ENCODE measurements around the gene CAMK2N2. TPM values are rescaled to one million over a fixed set of nuclear protein-coding genes. Genes with fewer than 3 reads are reported as not detected.

The CAMK2N2 gene
- total RNA-seq, 4 donors from 2014 or later: not detected

DNA sequence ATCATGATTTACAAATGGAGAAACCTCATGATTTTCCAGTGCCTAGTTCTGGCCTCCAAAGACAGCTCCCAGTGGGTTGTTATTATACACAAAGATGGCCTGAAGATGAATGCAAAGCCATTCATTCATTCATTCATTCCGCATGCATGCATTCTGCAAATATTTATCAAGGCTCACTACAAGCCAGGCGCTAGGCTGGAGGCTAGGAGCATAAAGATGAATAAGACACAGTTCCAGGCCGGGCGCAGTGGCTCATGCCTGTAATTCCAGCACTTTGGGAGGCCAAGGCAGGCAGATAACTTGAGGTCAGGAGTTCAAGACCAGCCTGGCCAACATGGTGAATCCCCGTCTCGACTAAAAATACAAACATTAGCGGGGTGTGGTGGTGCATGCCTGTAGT, 35.3 kb upstream of the CAMK2N2 start:
- H3K36me3 ChIP-seq: peaks cover 0 to 12% (median 4%) of the 10 kb centered on the region in 4 donors
- WGBS, 2 donors (ENCODE audit: low coverage in 1 of 2): 60 to 79% methylated on average over 2 to 7 of the region's 7 CpGs
- no peak for DNase-seq
- H3K9me3 ChIP-seq: no peaks in the 10 kb centered on the region
- TF ChIP-seq POLR2AphosphoS5 (IDR thresholded peaks at IDR 0.05): no peak
- TF ChIP-seq, protein P1, sequence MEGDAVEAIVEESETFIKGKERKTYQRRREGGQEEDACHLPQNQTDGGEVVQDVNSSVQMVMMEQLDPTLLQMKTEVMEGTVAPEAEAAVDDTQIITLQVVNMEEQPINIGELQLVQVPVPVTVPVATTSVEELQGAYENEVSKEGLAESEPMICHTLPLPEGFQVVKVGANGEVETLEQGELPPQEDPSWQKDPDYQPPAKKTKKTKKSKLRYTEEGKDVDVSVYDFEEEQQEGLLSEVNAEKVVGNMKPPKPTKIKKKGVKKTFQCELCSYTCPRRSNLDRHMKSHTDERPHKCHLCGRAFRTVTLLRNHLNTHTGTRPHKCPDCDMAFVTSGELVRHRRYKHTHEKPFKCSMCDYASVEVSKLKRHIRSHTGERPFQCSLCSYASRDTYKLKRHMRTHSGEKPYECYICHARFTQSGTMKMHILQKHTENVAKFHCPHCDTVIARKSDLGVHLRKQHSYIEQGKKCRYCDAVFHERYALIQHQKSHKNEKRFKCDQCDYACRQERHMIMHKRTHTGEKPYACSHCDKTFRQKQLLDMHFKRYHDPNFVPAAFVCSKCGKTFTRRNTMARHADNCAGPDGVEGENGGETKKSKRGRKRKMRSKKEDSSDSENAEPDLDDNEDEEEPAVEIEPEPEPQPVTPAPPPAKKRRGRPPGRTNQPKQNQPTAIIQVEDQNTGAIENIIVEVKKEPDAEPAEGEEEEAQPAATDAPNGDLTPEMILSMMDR (IDR thresholded peaks at IDR 0.05): no peak
- TF ChIP-seq EP300 (IDR thresholded peaks at IDR 0.05; ENCODE audit: low read depth): no peak
- TF ChIP-seq POLR2A (IDR thresholded peaks at IDR 0.05): no peak
- in situ Hi-C loops (cut with MboI; ENCODE audit: low pct_ligation_motif_present in 1 of 4, low pct_unique_long_range_greater_than_20kb in 1 of 4, low sequenced_read_pairs in 3 of 4) (no loop called here), intact Hi-C loops (cut with DNase I; ENCODE audit: low total_unique reads) (no loop called here)
- H3K27me3 ChIP-seq: no peaks in the 10 kb centered on the region
- no peak overlapping the region for H3K27ac ChIP-seq
- peaks cover 7 to 26% (median 12%) of the 10 kb centered on the region in 4 donors for H3K4me1 ChIP-seq
- H3K4me3 ChIP-seq: no peak overlapping the region

DNA sequence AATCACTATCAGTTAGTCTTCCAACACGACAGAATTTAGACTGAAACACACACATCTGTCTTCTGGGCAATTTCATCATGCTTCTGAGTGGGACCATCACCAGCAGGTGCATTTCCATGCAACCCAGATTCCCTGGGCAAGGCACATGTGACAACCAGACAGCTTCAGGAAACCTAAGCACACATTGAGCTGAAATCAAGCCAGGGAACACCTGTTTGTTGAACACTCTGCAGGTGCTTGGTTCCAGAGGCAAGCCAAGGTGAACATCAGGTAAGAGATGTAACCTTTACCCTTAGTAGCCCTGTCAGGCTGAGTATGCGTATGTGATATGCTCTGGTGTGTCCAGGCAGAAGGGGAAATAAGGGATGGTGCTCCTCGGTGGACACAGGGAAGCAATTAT, 34.4 kb upstream of the CAMK2N2 start:
- no peak for DNase-seq
- Histone ChIP-seq H3K4me1 (peaks cover 7 to 25% (median 11%) of the 10 kb centered on the region in 4 donors), H3K27me3 (no peaks in the 10 kb centered on the region), H3K9me3 (no peaks in the 10 kb centered on the region), H3K36me3 (peaks cover 0 to 6% (median under 1%) of the 10 kb centered on the region in 4 donors), H3K27ac (no peak overlapping the region), H3K4me3 (no peak overlapping the region)
- in situ Hi-C loops (cut with MboI; ENCODE audit: low pct_ligation_motif_present in 1 of 4, low pct_unique_long_range_greater_than_20kb in 1 of 4, low sequenced_read_pairs in 3 of 4) (no loop called here), intact Hi-C loops (cut with DNase I; ENCODE audit: low total_unique reads) (no loop called here)
- 30 to 70% methylated on average over 3 of the region's 3 CpGs for WGBS, 2 donors (ENCODE audit: low coverage in 1 of 2)
- TF ChIP-seq POLR2AphosphoS5 (IDR thresholded peaks at IDR 0.05) (no peak), EP300 (IDR thresholded peaks at IDR 0.05; ENCODE audit: low read depth) (no peak), POLR2A (IDR thresholded peaks at IDR 0.05) (no peak)
- TF ChIP-seq, protein P1 (IDR thresholded peaks at IDR 0.05): no peak

DNA sequence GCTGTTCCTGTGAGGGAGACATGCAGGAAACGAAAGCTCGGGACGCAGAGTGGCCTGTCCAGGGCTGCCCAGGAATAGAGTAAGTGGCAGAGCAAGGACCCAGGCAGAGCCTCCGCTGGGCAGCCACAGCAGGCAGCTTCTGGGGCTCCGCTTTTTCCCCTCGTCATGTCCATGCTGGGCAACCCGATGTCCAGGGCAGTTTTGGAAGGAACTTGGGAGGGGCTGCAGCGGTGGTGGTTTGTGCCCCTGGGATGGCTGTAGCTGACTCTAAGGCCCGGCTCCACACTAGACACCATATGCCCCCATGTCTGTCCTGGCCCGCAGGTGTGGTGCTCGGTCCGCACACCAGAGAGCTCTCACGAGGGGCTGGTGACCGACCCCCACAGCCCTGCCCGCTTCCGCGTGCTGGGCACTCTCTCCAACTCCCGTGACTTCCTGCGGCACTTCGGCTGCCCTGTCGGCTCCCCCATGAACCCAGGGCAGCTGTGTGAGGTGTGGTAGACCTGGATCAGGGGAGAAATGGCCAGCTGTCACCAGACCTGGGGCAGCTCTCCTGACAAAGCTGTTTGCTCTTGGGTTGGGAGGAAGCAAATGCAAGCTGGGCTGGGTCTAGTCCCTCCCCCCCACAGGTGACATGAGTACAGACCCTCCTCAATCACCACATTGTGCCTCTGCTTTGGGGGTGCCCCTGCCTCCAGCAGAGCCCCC, 30.5 kb upstream of the CAMK2N2 start:
- intact Hi-C loops (cut with DNase I; ENCODE audit: low total_unique reads) (no loop called here), in situ Hi-C loops (cut with MboI; ENCODE audit: low pct_ligation_motif_present in 1 of 4, low pct_unique_long_range_greater_than_20kb in 1 of 4, low sequenced_read_pairs in 3 of 4) (no loop called here)
- Histone ChIP-seq H3K4me3 (no peak overlapping the region), H3K27ac (no peak overlapping the region), H3K4me1 (no peaks in the 10 kb centered on the region), H3K36me3 (no peaks in the 10 kb centered on the region), H3K27me3 (peaks cover 11% of the 10 kb centered on the region), H3K9me3 (no peaks in the 10 kb centered on the region)
- TF ChIP-seq, protein P1 (IDR thresholded peaks at IDR 0.05): no peak
- TF ChIP-seq POLR2AphosphoS5 (IDR thresholded peaks at IDR 0.05): no peak
- no peak for TF ChIP-seq EP300 (IDR thresholded peaks at IDR 0.05; ENCODE audit: low read depth)
- TF ChIP-seq POLR2A (IDR thresholded peaks at IDR 0.05): no peak
- DNase-seq: no peak
- 94% methylated on average over 21 of the region's 21 CpGs; no CpG with 5 or more reads in 1 of the 2 donors for WGBS, 2 donors (ENCODE audit: low coverage in 1 of 2)

DNA sequence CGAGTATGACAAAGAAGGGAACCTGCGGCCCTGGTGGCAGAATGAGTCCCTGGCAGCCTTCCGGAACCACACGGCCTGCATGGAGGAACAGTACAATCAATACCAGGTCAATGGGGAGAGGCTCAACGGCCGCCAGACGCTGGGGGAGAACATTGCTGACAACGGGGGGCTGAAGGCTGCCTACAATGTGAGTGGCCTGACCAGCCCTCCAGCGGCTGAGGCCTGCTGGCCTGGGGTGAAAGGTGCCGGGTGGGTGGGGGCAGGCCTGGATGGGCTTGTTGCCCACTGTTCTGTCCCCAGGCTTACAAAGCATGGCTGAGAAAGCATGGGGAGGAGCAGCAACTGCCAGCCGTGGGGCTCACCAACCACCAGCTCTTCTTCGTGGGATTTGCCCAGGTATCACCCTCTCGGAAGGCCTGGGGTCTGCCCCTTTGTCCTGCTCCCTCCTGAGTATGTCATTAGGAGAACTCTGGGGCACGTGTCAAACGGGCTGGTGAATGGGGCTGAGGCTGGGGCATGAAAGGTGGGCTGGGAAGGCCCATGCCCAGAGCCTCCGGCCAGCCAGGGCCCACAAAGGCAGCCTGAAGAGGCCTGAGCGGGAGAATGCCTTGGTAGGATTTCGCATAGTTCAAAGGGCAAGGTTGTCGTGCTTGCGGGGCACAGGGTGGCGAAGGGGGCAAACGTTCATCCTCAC, 29.8 kb upstream of the CAMK2N2 start:
- intact Hi-C loops (cut with DNase I; ENCODE audit: low total_unique reads): no loop called here
- no peaks in the 10 kb centered on the region for H3K9me3 ChIP-seq
- no peaks in the 10 kb centered on the region for H3K36me3 ChIP-seq
- TF ChIP-seq POLR2A (IDR thresholded peaks at IDR 0.05) (no peak), POLR2AphosphoS5 (IDR thresholded peaks at IDR 0.05) (no peak), EP300 (IDR thresholded peaks at IDR 0.05; ENCODE audit: low read depth) (no peak)
- TF ChIP-seq, protein P1 (IDR thresholded peaks at IDR 0.05): no peak
- H3K4me1 ChIP-seq: no peaks in the 10 kb centered on the region
- 86 to 87% methylated on average over 6 to 21 of the region's 22 CpGs for WGBS, 2 donors (ENCODE audit: low coverage in 1 of 2)
- DNase-seq: no peak
- no peak overlapping the region for H3K4me3 ChIP-seq
- H3K27me3 ChIP-seq: peaks cover 11% of the 10 kb centered on the region
- H3K27ac ChIP-seq: no peak overlapping the region
- in situ Hi-C loops (cut with MboI; ENCODE audit: low pct_ligation_motif_present in 1 of 4, low pct_unique_long_range_greater_than_20kb in 1 of 4, low sequenced_read_pairs in 3 of 4): no loop called here

Data from transverse colon (tissue), 4 donors.